T-helper 1 cell treated with Interleukin-12 subunit alpha and Interleukin-12 subunit beta and Interleukin-4 antibody, amounts not matched to agents 30 ng/mL and 1 ng/mL, for 36 hours (primary cell): ENCODE data around the gene CNOT11. TPM values are rescaled to one million over a fixed set of nuclear protein-coding genes. Genes with fewer than 3 reads are reported as not detected.
"Not testable (repeated sequence)": the region's sequence is repeated elsewhere in the genome, so short reads cannot be mapped to it uniquely, and the experiment has no call there.

ENCODE experiments used
- intact Hi-C: fragments of 100-400 bp; cut with micrococcal nuclease; formaldehyde crosslinking; loops from one replicate; pipeline ENCODE4 v1.15.1; 2024
- total RNA-seq: library from RNA; stranded (reverse); gene quantifications from 2 replicates; pipeline ENCODE4 v1.2.3, GENCODE V29; 2022

The CNOT11 gene
- total RNA-seq, 1 donor from 2014 or later: 66.2 TPM

DNA sequence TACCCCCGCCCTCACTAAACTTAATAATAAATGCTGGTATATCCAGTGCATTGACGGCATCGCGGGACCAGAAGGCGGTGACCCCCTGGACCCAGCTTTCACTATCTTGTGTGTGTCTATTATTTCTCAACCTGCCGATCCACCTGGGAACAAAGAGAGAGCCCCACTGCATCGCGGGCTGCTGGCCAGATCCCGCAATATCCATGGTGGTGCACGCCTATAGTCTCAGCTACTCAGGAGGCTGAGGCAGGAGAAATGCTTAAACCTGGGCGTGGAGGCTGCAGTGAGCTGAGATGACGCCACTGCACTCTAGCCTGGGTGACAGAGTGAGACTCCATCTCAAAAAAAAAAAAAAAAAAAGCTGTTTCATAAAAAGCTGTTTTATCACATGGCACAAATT is 7.8 kb upstream of the CNOT11 start:
- intact Hi-C loops: not testable (repeated sequence)

DNA sequence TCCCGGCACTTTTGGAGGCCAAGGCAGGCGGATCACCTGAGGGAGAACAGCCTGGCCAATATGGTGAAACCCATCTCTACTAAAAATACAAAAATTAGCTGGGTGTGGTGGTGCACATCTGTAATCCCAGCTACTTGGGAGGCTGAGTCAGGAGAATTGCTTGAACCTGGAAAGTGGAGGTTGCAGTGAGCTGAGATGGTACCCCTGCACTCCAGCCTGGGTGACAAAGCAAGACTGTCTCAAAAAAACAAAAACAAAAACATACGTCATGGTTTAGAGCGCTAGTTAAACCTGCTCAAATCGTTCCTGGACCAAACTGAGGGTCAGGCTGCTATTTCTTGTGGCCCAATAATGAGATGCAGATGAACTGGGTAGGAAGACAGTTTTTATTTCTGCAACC is 7.2 kb upstream of the CNOT11 start:
- intact Hi-C loops: not testable (repeated sequence)

DNA sequence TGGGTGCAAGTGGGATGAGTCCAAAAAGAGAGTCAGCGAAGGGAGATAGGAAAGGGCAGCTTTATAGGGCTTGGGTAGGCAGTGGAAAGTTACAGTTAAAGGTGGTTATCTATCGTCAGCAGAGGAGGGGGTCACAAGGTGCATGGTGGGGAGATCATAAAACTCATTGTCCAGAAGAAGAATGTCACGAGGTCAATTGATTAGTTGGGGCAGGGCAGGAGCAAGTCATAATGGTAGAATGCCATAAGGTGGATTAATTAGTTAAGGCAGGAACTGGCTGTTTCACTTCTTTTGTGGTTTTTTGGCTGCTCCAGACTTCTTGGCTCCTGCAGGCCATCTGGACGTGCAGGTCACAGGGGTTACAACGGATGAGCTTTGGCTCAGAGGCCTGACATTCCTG is 3.9 kb upstream of the CNOT11 start:
- intact Hi-C loops: not testable (repeated sequence)

DNA sequence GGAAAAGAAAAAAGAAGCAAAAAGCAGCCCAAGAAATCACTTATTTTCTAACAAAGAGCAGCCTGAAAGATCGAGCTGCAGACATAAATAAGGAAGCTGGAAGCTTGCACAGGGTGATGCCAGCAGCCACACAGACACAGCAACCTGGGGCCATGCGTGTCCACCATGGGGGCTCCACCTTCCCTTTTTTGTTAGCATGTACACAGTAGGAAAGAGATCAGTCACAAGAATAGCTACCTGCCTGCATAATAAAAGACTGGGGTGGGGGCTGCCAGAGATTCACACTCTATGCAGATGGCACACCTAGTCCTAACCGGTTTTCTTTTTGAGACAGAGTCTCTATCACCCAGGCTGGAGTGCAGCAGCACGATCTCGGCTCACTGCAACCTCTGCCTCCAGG is 2.9 kb upstream of the CNOT11 start:
- intact Hi-C loops: loop anchor here (5.0 kb wide), 6 partner anchors 137 to 1117 kb away; partner anchors contain the start of genes CHST10 and CREG2

DNA sequence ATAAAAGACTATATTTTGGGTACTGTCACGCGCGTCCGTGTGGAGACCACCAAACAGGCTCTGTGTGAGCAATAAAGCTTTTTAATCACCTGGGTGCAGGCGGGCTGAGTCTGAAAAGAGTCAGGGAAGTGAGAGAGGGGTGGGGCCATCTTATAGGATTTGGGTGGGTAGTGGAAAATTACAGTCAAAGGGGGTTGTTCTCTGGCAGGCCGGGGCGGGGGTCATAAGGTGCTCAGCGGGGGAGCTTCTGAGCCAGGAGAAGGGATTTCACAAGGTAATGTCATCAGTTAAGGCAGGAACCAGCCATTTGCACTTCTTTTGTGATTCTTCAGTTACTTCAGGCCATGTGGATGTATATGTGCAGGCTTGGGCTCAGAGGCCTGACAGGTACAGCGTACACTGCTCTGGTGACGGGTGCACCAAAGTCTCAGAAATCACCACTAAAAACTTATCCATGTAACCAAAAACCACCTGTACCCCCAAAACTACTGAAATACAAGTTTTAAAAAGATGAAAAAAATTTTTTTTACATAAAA is 1.4 kb upstream of the CNOT11 start:
- intact Hi-C loops: loop anchor here (5.0 kb wide), 6 partner anchors 136 to 1116 kb away; partner anchors contain the start of genes CHST10 and CREG2

DNA sequence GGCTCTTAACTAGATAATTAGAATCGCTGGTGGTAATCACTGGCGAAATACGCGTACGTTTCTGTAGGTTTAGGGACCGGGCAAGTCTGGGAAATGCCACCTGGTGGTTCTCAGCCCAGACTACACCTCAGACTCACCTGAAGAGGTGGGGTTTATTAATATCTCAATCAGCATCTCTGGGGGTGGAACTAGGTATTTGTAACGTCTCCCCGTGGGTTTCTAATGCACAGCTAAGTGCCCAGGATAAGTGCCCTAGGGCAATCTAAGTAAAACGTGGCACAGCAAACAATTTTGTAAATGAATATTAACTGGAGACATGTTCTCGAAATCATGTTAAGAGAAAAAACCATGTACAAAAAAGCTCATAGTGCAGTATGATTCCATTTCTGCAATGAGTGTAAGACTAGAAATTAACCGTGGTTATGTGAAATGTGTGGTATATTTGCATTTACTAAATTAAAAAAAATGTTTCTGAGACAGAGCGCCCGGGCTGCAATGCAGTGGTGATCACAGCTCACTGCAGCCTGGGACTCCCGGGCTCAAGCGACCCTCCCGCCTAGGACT is 760 bp upstream of the CNOT11 start:
- intact Hi-C loops: loop anchor here (1.0 to 5.0 kb wide), 18 partner anchors 12 to 1915 kb away; partner anchors contain the start of genes CHST10, CREG2, EIF5B and PDCL3

DNA sequence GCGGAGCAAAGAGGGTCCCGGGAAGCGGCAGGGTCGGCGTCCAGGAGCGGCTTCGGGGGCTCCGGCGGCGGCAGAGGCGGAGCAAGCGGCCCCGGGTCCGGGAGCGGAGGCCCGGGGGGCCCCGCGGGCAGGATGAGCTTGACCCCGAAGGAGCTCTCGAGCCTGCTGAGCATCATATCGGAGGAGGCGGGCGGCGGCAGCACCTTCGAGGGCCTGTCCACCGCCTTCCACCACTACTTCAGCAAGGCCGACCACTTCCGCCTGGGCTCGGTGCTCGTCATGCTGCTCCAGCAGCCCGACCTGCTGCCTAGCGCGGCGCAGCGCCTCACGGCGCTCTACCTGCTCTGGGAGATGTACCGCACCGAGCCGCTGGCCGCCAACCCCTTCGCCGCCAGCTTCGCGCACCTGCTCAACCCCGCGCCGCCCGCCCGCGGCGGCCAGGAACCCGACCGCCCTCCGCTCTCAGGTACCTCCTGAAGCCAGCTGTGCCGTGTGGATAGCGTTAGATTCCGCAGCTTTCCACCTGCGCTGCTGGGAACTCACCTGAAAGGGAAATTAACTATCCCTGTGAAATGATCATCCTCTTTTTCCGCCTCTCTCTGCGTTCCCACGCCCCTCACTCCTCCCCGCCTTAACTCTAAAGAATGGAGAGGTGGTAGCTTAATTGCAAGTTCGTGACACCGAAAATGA is 472 bp downstream of the CNOT11 start:
- intact Hi-C loops: loop anchor here (1.0 to 5.0 kb wide), 14 partner anchors 10 to 1916 kb away; partner anchors contain the start of genes CHST10, CREG2, EIF5B and RFX8

DNA sequence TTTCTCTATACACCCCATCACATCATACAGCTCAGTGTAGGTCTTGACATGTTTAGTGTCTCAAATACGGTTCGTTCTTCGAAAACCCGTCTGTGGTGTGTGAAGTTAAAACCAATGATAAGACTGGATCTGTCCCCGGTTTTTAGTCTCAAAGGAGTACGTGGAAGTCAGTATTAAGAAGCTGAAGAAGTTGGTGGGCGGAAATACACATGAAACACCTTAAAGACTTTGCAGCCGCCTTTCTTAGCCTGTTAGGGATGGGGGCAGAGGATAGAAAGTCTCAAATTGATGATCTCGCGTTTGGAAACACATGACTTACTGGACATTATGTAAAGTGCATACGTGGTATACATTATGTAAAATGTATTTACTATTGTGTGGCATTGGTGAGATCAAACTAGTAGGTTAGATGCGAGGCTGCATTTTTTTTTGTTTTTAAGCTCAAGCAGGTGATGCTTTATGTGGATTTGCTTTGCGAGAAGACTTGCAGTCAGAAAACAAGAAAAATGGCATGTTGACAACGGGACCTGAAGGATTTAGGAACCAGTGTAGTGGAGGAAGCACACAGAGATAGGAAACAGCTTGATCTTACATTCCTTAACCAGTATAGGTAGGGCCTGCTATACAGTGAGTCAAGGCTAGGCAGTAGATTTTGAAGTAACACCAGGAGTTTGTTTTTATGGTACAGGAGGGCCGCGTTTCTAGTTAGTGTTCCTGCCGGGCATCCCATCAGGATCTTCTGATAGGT is 1.2 kb downstream of the CNOT11 start:
- intact Hi-C loops: loop anchor here (1.0 to 5.0 kb wide), 14 partner anchors 9 to 1917 kb away; partner anchors contain the start of genes CHST10, CREG2, EIF5B and RFX8

DNA sequence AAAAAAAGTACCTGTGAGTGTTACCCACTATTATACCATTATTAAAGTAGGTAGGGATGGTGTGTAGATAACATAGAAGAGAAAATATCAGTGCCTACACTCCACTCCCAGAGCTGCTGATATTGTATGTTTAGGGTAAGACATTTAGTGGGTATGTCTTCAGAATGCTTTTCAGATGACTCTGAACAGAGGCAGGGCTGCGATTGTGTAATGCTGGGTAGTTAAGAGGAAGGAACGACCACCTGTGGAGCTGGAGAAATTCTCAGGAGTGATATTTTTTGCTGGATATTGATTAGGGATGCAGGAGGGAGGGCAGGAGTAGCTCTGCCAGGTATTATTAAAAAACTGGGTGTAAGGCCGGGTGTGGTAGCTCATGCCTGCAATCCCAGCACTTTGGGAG is 2.8 kb downstream of the CNOT11 start:
- intact Hi-C loops: no loop called here

DNA sequence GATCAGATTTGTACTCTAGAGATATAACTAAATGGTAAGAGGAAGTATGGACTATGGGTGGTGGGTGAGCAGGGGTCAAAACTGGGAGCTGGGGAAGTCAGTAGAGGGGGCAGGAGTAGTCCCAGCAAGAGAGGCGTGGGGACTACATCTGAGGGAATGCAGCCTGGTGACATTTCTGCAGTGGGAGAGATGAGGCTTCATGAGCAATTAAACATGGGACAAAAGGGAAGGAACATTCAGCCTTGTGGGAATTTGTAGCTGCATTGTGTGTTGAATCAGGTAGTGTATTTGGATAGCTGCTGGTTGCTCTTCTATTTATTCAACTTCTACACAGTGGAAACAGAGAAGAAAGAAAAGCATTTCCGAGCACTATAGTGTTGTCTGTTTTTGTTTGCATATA is 3.6 kb downstream of the CNOT11 start:
- intact Hi-C loops: no loop called here

DNA sequence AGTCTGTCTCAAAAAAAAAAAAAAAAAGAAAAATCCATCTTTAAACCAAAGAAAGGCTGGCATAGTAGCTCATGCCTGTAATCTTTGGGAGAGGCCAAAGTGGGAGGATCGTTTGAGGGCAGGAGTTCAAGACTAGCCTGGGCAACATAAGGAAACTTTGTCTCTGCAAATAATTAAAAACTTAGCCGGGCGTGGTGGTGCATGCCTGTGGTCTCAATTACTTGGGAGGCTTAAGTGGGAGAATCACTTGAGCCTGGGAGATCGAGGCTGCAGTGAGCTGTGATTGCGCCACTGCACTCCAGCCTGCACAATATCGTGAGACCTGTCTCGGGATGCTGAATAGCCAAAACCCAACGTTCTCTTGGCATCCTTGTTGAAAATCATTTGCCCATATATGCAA is 6.1 kb downstream of the CNOT11 start:
- intact Hi-C loops: no loop called here

DNA sequence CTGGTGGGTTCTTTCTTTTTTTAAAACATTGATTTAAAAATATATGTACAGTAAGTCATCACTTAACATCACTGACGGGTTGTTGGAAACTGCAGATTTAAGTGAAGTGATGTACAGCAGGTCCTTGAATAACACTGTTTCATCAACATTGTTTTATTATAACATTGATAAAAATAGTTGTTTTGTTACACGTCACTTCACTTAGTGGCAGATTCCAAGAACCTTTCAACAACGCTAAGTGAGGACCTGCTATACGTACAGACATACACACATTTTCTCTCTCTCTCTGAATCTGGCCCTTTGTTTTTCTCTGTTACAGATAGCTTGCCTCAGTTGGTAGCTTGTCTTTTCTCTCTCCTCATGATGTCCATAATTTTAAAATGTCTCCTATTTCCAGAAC is 9.5 kb downstream of the CNOT11 start:
- intact Hi-C loops: no loop called here

DNA sequence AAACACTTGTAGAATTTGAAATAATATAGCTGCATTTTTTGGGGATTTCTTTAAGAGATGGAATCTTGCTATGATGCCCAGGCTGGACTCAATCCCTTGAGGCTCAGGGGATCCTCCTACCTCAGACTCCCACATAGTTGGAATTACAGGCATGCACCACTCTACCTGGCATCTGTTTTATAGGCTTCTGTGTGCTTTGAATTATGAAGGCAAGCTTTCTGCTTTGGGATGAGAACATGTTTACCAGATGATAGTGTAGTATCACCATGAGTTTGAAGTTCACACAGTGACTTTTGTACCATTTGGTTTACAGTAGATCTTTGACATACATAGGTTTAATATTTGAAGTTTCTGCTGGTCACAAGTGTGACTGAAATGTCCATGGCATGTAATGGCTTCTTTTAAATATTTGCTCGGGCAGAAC is 10.7 kb downstream of the CNOT11 start:
- intact Hi-C loops: loop anchor here (1.0 kb wide), 1 partner anchor 10 kb away; no protein-coding TSS in a partner anchor

DNA sequence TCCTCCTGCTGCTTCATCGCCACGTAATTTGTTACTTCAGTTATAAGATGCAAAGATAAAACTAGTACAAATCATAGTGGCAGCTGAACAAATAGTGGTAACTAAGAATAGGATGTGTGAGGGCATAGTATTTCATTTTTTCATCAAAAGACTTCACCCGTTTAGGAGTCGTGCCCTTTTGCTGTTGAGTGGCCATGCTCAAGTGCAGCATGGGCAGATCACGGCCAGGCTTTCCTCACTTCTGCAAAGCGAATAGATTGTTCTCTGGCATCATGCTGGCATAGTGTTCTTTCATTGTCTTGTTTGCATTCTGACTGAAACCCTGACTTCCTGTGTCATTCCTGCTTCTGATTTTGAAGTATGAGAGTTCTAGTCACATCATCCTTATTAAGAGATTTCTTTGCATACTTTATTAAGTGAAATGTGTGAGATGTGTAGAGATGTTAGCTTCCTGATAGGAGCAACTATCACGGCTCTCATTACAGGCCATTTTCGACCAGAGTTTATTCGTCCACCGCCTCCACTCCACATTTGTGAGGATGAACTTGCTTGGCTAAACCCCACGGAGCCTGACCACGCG is 11.8 kb downstream of the CNOT11 start:
- intact Hi-C loops: no loop called here

DNA sequence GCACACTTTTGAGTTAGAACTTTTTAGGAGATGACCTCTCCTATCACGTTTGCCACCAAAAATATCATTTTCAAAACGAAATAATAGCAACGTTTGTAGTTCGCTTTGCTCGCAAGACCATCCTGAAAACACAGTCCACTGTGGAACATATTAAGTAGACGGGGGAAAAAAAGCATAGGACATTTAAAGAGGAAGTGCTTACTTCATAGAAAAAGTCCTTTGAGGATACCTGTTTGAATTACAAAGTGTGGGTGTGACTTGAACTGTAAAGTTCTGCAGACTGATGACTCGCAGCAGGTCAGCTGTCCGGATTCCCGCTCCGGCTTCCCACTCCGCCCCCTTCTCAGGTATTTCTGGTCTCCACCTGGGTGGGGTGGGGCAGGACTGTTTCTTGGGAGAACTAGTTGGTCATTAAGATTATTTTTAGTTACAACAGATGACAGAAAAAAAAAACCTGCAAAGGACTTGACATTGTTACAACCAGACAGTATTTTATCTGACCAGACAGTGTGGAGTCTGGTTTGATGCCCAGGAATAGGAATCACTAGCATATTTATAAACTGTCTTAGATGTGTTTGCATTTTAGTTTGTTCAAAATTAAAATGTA is 13.3 kb downstream of the CNOT11 start:
- intact Hi-C loops: no loop called here

DNA sequence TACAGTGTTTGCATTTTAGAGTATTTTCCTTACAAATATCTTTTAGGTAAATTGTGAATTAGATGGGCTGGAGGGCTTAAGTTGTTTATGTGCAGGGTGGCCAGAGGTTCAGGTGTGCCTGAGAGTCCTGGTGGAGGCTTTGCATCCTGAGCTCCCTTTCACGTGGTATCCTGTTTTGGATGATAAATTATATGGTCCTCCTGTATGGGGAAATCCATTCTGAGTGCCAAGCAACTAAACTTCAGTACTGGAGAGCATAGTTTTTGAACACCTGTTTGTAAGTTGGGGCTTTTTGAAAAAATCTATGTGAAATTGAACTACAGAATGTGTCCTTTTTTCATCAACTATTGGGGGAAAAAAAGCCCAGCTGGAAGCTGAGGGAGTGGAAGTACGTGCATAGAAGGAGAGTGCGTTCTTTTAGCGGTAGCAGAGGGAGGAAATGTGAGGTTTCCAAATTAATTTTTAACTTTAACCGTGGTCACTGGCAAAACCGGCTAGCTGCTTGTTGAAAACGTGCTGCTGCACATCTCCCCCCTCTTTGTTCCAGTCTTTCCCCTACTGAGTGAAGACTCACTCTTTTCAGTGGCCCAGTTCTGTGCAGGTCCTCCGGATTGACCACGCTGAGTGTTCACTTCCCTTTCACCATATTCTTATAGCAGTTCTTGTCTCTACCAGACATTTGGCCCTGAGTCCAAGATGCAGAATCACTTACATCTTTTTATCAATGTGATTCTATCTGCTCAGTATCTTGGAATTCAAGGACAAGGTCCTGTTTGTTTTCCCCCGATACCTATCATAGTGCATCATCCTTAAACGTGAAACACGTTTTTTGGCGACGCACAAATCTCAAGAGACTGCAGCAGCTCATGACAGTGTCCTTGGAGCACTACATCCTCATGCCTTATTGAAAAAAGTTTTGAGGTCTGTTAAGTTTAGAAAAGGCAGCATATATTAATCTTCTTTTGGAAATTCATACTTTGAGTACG is 15.3 kb downstream of the CNOT11 start:
- intact Hi-C loops: loop anchor here (1.0 kb wide), 1 partner anchor 15 kb away; no protein-coding TSS in a partner anchor

DNA sequence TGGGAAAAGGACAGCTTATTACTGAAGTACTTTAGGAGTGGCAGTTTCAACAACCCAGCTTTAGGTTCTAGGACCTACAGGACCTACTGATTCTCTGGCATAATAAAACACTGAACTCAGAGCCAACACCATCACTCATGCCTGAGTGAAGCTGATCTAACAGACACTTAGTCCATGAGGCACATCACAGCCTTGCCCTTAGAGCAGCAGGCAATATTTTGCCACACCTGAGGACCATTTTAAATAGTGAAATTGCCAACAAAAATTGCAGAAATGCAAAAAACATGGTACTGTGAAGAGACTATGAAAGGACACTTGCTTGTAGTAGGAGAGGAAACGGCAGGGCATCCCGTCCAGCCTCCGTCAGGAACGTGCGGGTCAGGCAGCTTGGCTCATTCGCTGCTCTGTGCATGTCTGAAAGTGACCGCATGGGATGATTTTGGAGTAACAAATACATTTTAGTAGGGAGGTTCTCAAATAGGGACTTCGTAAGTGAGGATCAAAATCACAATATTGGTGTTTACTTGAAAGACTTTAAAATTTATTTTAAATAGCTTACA is 18.1 kb downstream of the CNOT11 start:
- intact Hi-C loops: loop anchor here (1.0 to 5.0 kb wide), 2 partner anchors 17 to 37 kb away; partner anchors contain the start of gene RNF149

DNA sequence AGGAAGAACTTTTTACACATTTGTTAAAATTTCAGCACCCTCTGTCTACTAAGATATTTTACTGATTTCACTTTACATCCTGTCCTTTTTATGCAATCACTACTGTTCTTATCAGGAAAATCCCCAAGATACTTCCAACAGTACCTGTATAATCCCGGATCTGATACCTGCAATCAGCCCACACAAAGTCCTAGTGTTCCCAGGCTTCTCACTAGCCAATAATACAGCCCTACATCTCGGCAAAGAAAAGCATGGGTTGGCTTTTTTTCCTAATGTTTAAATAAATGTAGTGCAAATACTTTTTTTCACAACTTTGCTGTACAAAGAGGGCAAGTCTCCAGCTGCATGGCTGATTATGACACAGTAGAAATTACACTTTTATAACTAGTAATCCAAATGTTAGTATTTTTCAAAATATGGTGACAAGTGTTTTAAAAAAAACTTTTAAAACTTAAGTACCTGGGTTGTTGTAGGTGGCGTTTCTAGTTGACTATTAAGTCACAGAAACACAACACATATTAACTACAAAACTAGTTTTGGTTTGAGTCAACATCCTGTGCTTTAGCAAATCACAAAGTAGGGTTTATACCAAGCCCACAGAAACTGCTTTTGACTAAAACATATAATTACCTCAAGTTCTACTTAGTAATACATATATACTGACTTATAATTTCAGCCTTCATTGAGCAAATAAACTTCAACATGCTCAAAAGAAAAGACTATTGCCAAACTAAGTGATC is 19.5 kb downstream of the CNOT11 start:
- intact Hi-C loops: loop anchor here (5.0 kb wide), 1 partner anchor 35 kb away; the partner anchor contains the start of gene RNF149
